Suprapubic skin (tissue), 4 donors: Measurements from ENCODE around the gene TIAM1.

Experiments
- POLR2A ChIP-seq, 2 donors: fragments of 450-650 bp; IDR thresholded peaks; one replicate each; pipeline ENCODE4 v1.6.1; 2017; ENCODE audit warnings: antibody characterized with exemption in 2 of 2, mild to moderate bottlenecking in 2 of 2, moderate library complexity in 2 of 2
- POLR2AphosphoS5 ChIP-seq, 3 donors: sonication (generic); formaldehyde crosslinking; IDR thresholded peaks; one replicate each; pipeline ENCODE4 v1.6.1; 2017; ENCODE audit warnings: antibody characterized with exemption in 3 of 3

- TF ChIP-seq POLR2A (IDR thresholded peaks at IDR 0.05) (no peak), POLR2AphosphoS5 (IDR thresholded peaks at IDR 0.05) (no peak)
Observed at GRCh38 chr21:31279986-31280385, 64.1 kb downstream of the TIAM1 start.
